Stimulated activated CD4-positive, alpha-beta T cell treated with anti-CD3 and anti-CD28 coated beads, Interleukin-2, amount 100 ng/mL, for 48 hours (primary cell): ENCODE results near the gene C22orf39.

Experiments used
- DNase-seq, 2 donors: peaks; one replicate each; pipeline ENCODE4 v3.0.0-alpha.2; 2020

C22orf39 gene

GRCh38 chr22:19447330-19448075 lies at the start of gene C22orf39:
Gene C22orf39 (minus strand): TSS chr22:19447711. CDS start chr22:19447688, 23 bp downstream.
- DNase-seq = peak; percentile 73 to 76

- DNase-seq = no peak
Measured at GRCh38 chr22:19497245-19497644, 49.7 kb upstream of the C22orf39 start.

- no peak for DNase-seq
Measured at GRCh38 chr22:19496324-19496630, 48.8 kb upstream of the C22orf39 start.

GRCh38 chr22:19495562-19496323 lies 48.2 kb upstream of the C22orf39 start:
- no peak for DNase-seq

GRCh38 chr22:19494676-19495173 lies 47.2 kb upstream of the C22orf39 start:
- DNase-seq = no peak

GRCh38 chr22:19494001-19494560 lies 46.6 kb upstream of the C22orf39 start:
- DNase-seq = no peak

GRCh38 chr22:19492504-19493174 lies 45.1 kb upstream of the C22orf39 start:
- DNase-seq = no peak

- DNase-seq = no peak
Measured at GRCh38 chr22:19490628-19491230, 43.2 kb upstream of the C22orf39 start.

GRCh38 chr22:19488884-19489843 lies 41.7 kb upstream of the C22orf39 start:
- DNase-seq = no peak

- DNase-seq = no peak
Measured at GRCh38 chr22:19488285-19488684, 40.8 kb upstream of the C22orf39 start.

- DNase-seq = no peak
Measured at GRCh38 chr22:19483481-19484244, 36.2 kb upstream of the C22orf39 start.

- DNase-seq = no peak
Measured at GRCh38 chr22:19482297-19482696, 34.8 kb upstream of the C22orf39 start.

GRCh38 chr22:19480789-19481188 lies 33.3 kb upstream of the C22orf39 start:
- DNase-seq = no peak

- no peak for DNase-seq
Measured at GRCh38 chr22:19480173-19480568, 32.7 kb upstream of the C22orf39 start.

GRCh38 chr22:19479355-19480172 lies 32.1 kb upstream of the C22orf39 start, which contains the start of gene CDC45:
Gene CDC45 (plus strand): TSS chr22:19479920. CDS start chr22:19479969, 49 bp downstream.
- peak; percentile 82 to 91 for DNase-seq

GRCh38 chr22:19478901-19479354 lies 31.4 kb upstream of the C22orf39 start, which contains the start of gene UFD1:
Gene UFD1 (minus strand): TSS chr22:19479193. CDS start chr22:19479085, 108 bp downstream.
- peak; percentile 68 to 75 for DNase-seq

GRCh38 chr22:19478045-19478900 lies 30.8 kb upstream of the C22orf39 start:
- no peak for DNase-seq

GRCh38 chr22:19477321-19478044 lies 30.0 kb upstream of the C22orf39 start:
- DNase-seq = no peak
